ENCODE measurements around the gene PTPN2. TPM values are rescaled to one million over a fixed set of nuclear protein-coding genes. Genes with fewer than 3 reads are reported as not detected.

Gene PTPN2
- total and polyA plus RNA-seq, 12 donors: 13.1 to 60.4 (median 31.2) TPM

- 65 to 80% (median 78%) methylated on average over 5 of the region's 5 CpGs for WGBS, 4 donors
- TF ChIP-seq POLR2A (IDR thresholded peaks at IDR 0.05): no peak
- TF ChIP-seq, protein P1, sequence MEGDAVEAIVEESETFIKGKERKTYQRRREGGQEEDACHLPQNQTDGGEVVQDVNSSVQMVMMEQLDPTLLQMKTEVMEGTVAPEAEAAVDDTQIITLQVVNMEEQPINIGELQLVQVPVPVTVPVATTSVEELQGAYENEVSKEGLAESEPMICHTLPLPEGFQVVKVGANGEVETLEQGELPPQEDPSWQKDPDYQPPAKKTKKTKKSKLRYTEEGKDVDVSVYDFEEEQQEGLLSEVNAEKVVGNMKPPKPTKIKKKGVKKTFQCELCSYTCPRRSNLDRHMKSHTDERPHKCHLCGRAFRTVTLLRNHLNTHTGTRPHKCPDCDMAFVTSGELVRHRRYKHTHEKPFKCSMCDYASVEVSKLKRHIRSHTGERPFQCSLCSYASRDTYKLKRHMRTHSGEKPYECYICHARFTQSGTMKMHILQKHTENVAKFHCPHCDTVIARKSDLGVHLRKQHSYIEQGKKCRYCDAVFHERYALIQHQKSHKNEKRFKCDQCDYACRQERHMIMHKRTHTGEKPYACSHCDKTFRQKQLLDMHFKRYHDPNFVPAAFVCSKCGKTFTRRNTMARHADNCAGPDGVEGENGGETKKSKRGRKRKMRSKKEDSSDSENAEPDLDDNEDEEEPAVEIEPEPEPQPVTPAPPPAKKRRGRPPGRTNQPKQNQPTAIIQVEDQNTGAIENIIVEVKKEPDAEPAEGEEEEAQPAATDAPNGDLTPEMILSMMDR (IDR thresholded peaks at IDR 0.05): no peak
- Histone ChIP-seq H3K4me3 (no peak overlapping the region), H3K4me1 (replicated peaks in 1 of 2) (no peaks in the 10 kb centered on the region), H3K36me3 (replicated peaks in 1 of 2) (no peaks in the 10 kb centered on the region), H3K9me3 (replicated peaks in 1 of 3) (no peaks in the 10 kb centered on the region), H3K27ac (no peak overlapping the region), H3K27me3 (no peaks in the 10 kb centered on the region)
- no peak for DNase-seq
- intact Hi-C loops (cut with DNase I): loop anchor here (5.0 kb wide), 2 partner anchors 187 to 202 kb away; no protein-coding TSS in a partner anchor
Measured at GRCh38 chr18:12929477-12930083, 45.5 kb upstream of the PTPN2 start.

- Histone ChIP-seq H3K27ac (no peak overlapping the region), H3K36me3 (replicated peaks in 1 of 2) (no peaks in the 10 kb centered on the region), H3K4me3 (no peak overlapping the region), H3K9me3 (replicated peaks in 1 of 3) (no peaks in the 10 kb centered on the region), H3K27me3 (no peaks in the 10 kb centered on the region), H3K4me1 (replicated peaks in 1 of 2) (no peaks in the 10 kb centered on the region)
- intact Hi-C loops (cut with DNase I): no loop called here
- DNase-seq: no peak
- TF ChIP-seq POLR2A (IDR thresholded peaks at IDR 0.05): no peak
- TF ChIP-seq, protein P1 (IDR thresholded peaks at IDR 0.05): no peak
- WGBS, 4 donors: 70 to 92% (median 82%) methylated on average over 5 of the region's 5 CpGs
Measured at GRCh38 chr18:12928641-12929040, 44.6 kb upstream of the PTPN2 start.

- Histone ChIP-seq H3K27me3 (no peaks in the 10 kb centered on the region), H3K9me3 (replicated peaks in 1 of 3) (no peaks in the 10 kb centered on the region), H3K36me3 (replicated peaks in 1 of 2) (no peaks in the 10 kb centered on the region), H3K4me1 (replicated peaks in 1 of 2) (no peaks in the 10 kb centered on the region), H3K27ac (no peak overlapping the region), H3K4me3 (no peak overlapping the region)
- DNase-seq: no peak
- TF ChIP-seq POLR2A (IDR thresholded peaks at IDR 0.05): no peak
- TF ChIP-seq, protein P1 (IDR thresholded peaks at IDR 0.05): no peak
- WGBS, 4 donors: 68 to 77% (median 71%) methylated on average over 3 to 4 of the region's 4 CpGs
- intact Hi-C loops (cut with DNase I): no loop called here
Measured at GRCh38 chr18:12928206-12928605, 44.2 kb upstream of the PTPN2 start.

- Histone ChIP-seq H3K27me3 (no peaks in the 10 kb centered on the region), H3K4me1 (replicated peaks in 1 of 2) (no peaks in the 10 kb centered on the region), H3K36me3 (replicated peaks in 1 of 2) (no peaks in the 10 kb centered on the region), H3K9me3 (replicated peaks in 1 of 3) (no peaks in the 10 kb centered on the region), H3K4me3 (no peak overlapping the region), H3K27ac (no peak overlapping the region)
- DNase-seq: no peak
- WGBS, 4 donors: 76 to 88% (median 83%) methylated on average over 6 of the region's 6 CpGs
- TF ChIP-seq POLR2A (IDR thresholded peaks at IDR 0.05): no peak
- TF ChIP-seq, protein P1 (IDR thresholded peaks at IDR 0.05): no peak
- intact Hi-C loops (cut with DNase I): no loop called here
Measured at GRCh38 chr18:12924616-12925015, 40.6 kb upstream of the PTPN2 start.
